Ovary (tissue), 3 donors: ENCODE data around the gene ST3GAL4.

Experiments
- POLR2A ChIP-seq: fragments of 450-650 bp; IDR thresholded peaks from one replicate; pipeline ENCODE4 v1.6.1; 2017; ENCODE audit warnings: antibody characterized with exemption, mild to moderate bottlenecking, moderate library complexity
- TF ChIP-seq, protein P1 (sequence below), 3 donors: fragments of 450-650 bp in 2 of 3; fragments of 200-600 bp in 1 of 3; IDR thresholded peaks; one replicate each; pipeline versions ENCODE4 v1.5.1 to v1.8.0; 2016 to 2022; ENCODE audit warnings: antibody characterized with exemption in 3 of 3, mild to moderate bottlenecking in 1 of 3
- donor health status: DM: no; HTN: no; CAD: no.

DNA sequence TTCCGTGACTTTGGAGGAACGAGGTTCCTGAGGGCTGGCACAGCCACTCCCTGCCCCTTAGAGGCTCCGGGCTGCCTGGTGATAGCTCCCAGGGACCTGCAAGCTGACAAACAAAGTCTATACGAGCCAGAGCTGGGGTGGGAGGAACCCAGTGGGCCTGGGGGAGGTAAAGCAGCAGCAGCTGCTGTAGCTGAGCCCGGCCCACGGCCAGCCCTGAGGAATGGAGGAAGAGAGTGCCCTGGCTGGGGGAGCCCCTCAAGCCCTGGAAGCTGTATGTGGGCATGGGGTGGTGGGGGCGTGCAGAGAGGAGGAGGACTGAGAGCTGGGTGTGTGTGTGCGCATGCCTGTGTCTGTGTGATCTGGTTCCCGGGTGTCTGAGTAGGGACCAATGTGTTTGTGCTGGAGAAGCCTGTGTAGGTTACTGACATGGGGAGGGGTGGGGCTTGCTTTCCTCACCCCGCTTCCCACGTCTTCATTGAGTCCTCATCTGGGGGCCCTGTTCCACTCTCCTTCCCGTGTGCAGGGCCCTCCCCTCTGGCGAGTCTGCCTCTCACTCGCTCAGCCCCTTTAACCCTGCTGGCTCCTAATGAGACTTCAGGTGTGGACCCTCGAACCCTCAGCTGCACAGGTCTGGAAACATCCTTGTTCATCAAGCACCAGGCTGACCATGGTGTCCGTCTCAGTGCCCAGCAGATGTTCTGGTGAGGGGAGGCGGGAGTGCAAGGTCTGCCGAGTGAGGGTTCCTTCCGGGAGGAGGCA lies 10.8 kb downstream of the ST3GAL4 start:
- TF ChIP-seq, protein P1, sequence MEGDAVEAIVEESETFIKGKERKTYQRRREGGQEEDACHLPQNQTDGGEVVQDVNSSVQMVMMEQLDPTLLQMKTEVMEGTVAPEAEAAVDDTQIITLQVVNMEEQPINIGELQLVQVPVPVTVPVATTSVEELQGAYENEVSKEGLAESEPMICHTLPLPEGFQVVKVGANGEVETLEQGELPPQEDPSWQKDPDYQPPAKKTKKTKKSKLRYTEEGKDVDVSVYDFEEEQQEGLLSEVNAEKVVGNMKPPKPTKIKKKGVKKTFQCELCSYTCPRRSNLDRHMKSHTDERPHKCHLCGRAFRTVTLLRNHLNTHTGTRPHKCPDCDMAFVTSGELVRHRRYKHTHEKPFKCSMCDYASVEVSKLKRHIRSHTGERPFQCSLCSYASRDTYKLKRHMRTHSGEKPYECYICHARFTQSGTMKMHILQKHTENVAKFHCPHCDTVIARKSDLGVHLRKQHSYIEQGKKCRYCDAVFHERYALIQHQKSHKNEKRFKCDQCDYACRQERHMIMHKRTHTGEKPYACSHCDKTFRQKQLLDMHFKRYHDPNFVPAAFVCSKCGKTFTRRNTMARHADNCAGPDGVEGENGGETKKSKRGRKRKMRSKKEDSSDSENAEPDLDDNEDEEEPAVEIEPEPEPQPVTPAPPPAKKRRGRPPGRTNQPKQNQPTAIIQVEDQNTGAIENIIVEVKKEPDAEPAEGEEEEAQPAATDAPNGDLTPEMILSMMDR (IDR thresholded peaks at IDR 0.05): no peak
- TF ChIP-seq POLR2A: no peak
